Muscle layer of duodenum (tissue), 2 donors: Measurements from ENCODE around the gene ATP13A5.
A peak's percentile ranks its signal among the peaks of the same experiment; 100 is the strongest.

Source experiments
- H3K27ac ChIP-seq: one replicate; pipeline ENCODE4 v1.7.0; 2013; ENCODE audit warnings: mild to moderate bottlenecking, low read length
- H3K27me3 ChIP-seq: one replicate; pipeline ENCODE4 v1.7.0; 2013; ENCODE audit warnings: low read depth, mild to moderate bottlenecking, control low read depth, low read length
- H3K36me3 ChIP-seq, 2 donors: one replicate each; pipeline ENCODE4 v1.7.0; 2013; ENCODE audit warnings: low read length in 2 of 2, control low read depth in 1 of 2, mild to moderate bottlenecking in 1 of 2; ENCODE audit not compliant: insufficient read depth in 2 of 2, control insufficient read depth in 1 of 2
- H3K4me1 ChIP-seq, 2 donors: one replicate each; pipeline ENCODE4 v1.7.0; 2013; ENCODE audit warnings: low read length in 2 of 2, mild to moderate bottlenecking in 2 of 2, control low read depth in 1 of 2, moderate library complexity in 1 of 2; ENCODE audit not compliant: insufficient read depth in 2 of 2, control insufficient read depth in 1 of 2
- H3K4me3 ChIP-seq, 2 donors: one replicate each; pipeline ENCODE4 v1.7.0; 2013; ENCODE audit warnings: low read length in 2 of 2, low read depth in 1 of 2, mild to moderate bottlenecking in 1 of 2
- H3K9me3 ChIP-seq, 2 donors: one replicate each; pipeline ENCODE4 v1.7.0; 2013; ENCODE audit warnings: low read length in 2 of 2, control low read depth in 1 of 2, mild to moderate bottlenecking in 1 of 2; ENCODE audit not compliant: control insufficient read depth in 1 of 2
- donor health status: healthy.

ATP13A5 gene

GRCh38 chr3:193253986-193254660, 124.4 kb downstream of the ATP13A5 start:
- no peaks in the 10 kb centered on the region for H3K27me3 ChIP-seq
- H3K36me3 ChIP-seq: no peaks in the 10 kb centered on the region
- no peak overlapping the region for H3K27ac ChIP-seq
- H3K4me1 ChIP-seq: no peaks in the 10 kb centered on the region
- H3K4me3 ChIP-seq: no peak overlapping the region
- H3K9me3 ChIP-seq: peaks cover 7 to 9% of the 10 kb centered on the region in 2 donors

GRCh38 chr3:193250492-193250891, 128.1 kb downstream of the ATP13A5 start:
- Histone ChIP-seq H3K27me3 (no peaks in the 10 kb centered on the region), H3K27ac (no peak overlapping the region), H3K9me3 (peaks cover 14 to 31% of the 10 kb centered on the region in 2 donors), H3K36me3 (no peaks in the 10 kb centered on the region), H3K4me3 (peak overlapping the region in 1 of 2 donors; percentile 3), H3K4me1 (no peaks in the 10 kb centered on the region)

- no peak overlapping the region for H3K27ac ChIP-seq
- no peaks in the 10 kb centered on the region for H3K27me3 ChIP-seq
- peak overlapping the region in 1 of 2 donors; percentile 36 for H3K4me3 ChIP-seq
- H3K9me3 ChIP-seq: peaks cover 14 to 31% of the 10 kb centered on the region in 2 donors
- H3K4me1 ChIP-seq: no peaks in the 10 kb centered on the region
- no peaks in the 10 kb centered on the region for H3K36me3 ChIP-seq
Measured at GRCh38 chr3:193248848-193249468, 129.6 kb downstream of the ATP13A5 start.

GRCh38 chr3:193243571-193243970, 135.0 kb downstream of the ATP13A5 start:
- Histone ChIP-seq H3K36me3 (no peaks in the 10 kb centered on the region), H3K27me3 (no peaks in the 10 kb centered on the region), H3K9me3 (peaks cover 2 to 17% of the 10 kb centered on the region in 2 donors), H3K4me3 (no peak overlapping the region), H3K27ac (no peak overlapping the region), H3K4me1 (no peaks in the 10 kb centered on the region)

- H3K36me3 ChIP-seq: no peaks in the 10 kb centered on the region
- peak overlapping the region; percentile 12 to 67 for H3K4me3 ChIP-seq
- H3K27ac ChIP-seq: no peak overlapping the region
- H3K4me1 ChIP-seq: no peaks in the 10 kb centered on the region
- H3K27me3 ChIP-seq: no peaks in the 10 kb centered on the region
- no peaks in the 10 kb centered on the region for H3K9me3 ChIP-seq
Measured at GRCh38 chr3:193241716-193242115, 136.8 kb downstream of the ATP13A5 start.

- peak within 1 kb of the TSS; percentile 52 to 67 for H3K4me3 ChIP-seq
- no peaks in the 10 kb centered on the region for H3K4me1 ChIP-seq
- no peaks in the 10 kb centered on the region for H3K27me3 ChIP-seq
- H3K36me3 ChIP-seq: no peaks in the 10 kb centered on the region
- H3K9me3 ChIP-seq: no peaks in the 10 kb centered on the region
- H3K27ac ChIP-seq: no peak within 1 kb of the TSS
Measured at GRCh38 chr3:193240850-193241706, 137.5 kb downstream of the ATP13A5 start, which contains the start of gene PLAAT1. Gene PLAAT1, plus strand, starts transcription at chr3:193241222. Its CDS starts 14,429 bp downstream, at chr3:193255651.

GRCh38 chr3:193240436-193240849, 138.1 kb downstream of the ATP13A5 start:
- Histone ChIP-seq H3K27ac (no peak overlapping the region), H3K9me3 (no peaks in the 10 kb centered on the region), H3K36me3 (no peaks in the 10 kb centered on the region), H3K27me3 (no peaks in the 10 kb centered on the region), H3K4me1 (no peaks in the 10 kb centered on the region), H3K4me3 (peak overlapping the region; percentile 52 to 67)

GRCh38 chr3:193237030-193237429, 141.5 kb downstream of the ATP13A5 start:
- Histone ChIP-seq H3K4me3 (no peak overlapping the region), H3K4me1 (no peaks in the 10 kb centered on the region), H3K9me3 (no peaks in the 10 kb centered on the region), H3K27me3 (no peaks in the 10 kb centered on the region), H3K36me3 (no peaks in the 10 kb centered on the region), H3K27ac (no peak overlapping the region)

- Histone ChIP-seq H3K27me3 (no peaks in the 10 kb centered on the region), H3K4me1 (no peaks in the 10 kb centered on the region), H3K4me3 (no peak overlapping the region), H3K36me3 (no peaks in the 10 kb centered on the region), H3K9me3 (no peaks in the 10 kb centered on the region), H3K27ac (no peak overlapping the region)
Measured at GRCh38 chr3:193236599-193236998, 142.0 kb downstream of the ATP13A5 start.

- Histone ChIP-seq H3K36me3 (no peaks in the 10 kb centered on the region), H3K9me3 (no peaks in the 10 kb centered on the region), H3K27me3 (no peaks in the 10 kb centered on the region), H3K4me3 (no peak overlapping the region), H3K27ac (no peak overlapping the region), H3K4me1 (no peaks in the 10 kb centered on the region)
Measured at GRCh38 chr3:193231201-193231600, 147.4 kb downstream of the ATP13A5 start.

- Histone ChIP-seq H3K4me1 (no peaks in the 10 kb centered on the region), H3K27ac (no peak overlapping the region), H3K9me3 (no peaks in the 10 kb centered on the region), H3K27me3 (no peaks in the 10 kb centered on the region), H3K36me3 (no peaks in the 10 kb centered on the region), H3K4me3 (no peak overlapping the region)
Measured at GRCh38 chr3:193230610-193231009, 147.9 kb downstream of the ATP13A5 start.
